H1 (cell line): ENCODE measurements around the gene ATP2C1. TPM values are rescaled to one million over a fixed set of nuclear protein-coding genes. Genes with fewer than 3 reads are reported as not detected.

Experiments used
- CTCF ChIA-PET: fragments of 300-600 bp; sonication (Branson Sonifier 250); formaldehyde crosslinking; loops from one replicate; lab custom pipeline; 2021; ENCODE audit not compliant: partially characterized antibody; lab: Charles Lee
- POLR2A ChIA-PET: fragments of 300-600 bp; sonication (Branson Sonifier 250); formaldehyde crosslinking; loops from one replicate; lab custom pipeline; 2021; ENCODE audit warnings: inconsistent platforms; ENCODE audit not compliant: partially characterized antibody; lab: Charles Lee
- DNase-seq, 2 experiments: peaks; one replicate each; pipeline versions ENCODE4 v3.0.0 to v3.0.0-alpha.2; 2010 to 2022; ENCODE audit warnings: low spot score in 2 of 2, low read depth in 1 of 2, mixed read lengths in 1 of 2
- FAIRE-seq: peaks from 2 replicates; lab custom pipeline; 2011; peaks lifted over from hg19 to GRCh38; lab: Jason Lieb, UNC
- H2AFZ ChIP-seq: 2 replicates; pipeline ENCODE4 v1.8.1; 2012; ENCODE audit warnings: low read length, inconsistent platforms
- H2AK5ac ChIP-seq: 2 replicates; pipeline ENCODE4 v1.6.1; 2013; ENCODE audit warnings: low read depth, low read length
- H2BK120ac ChIP-seq: replicated peaks from 2 replicates; pipeline ENCODE3; 2013; ENCODE audit warnings: low read depth, low read length, inconsistent platforms
- H2BK12ac ChIP-seq: 2 replicates; pipeline ENCODE4 v1.6.1; 2013; ENCODE audit warnings: low read depth, low read length
- H2BK15ac ChIP-seq: 2 replicates; pipeline ENCODE4 v1.6.1; 2013; ENCODE audit warnings: low read length
- H2BK20ac ChIP-seq: 2 replicates; pipeline ENCODE4 v1.6.1; 2013; ENCODE audit warnings: low read length
- H2BK5ac ChIP-seq: 2 replicates; pipeline ENCODE4 v1.6.1; 2013; ENCODE audit warnings: low read depth, low read length
- H3K14ac ChIP-seq: 2 replicates; pipeline ENCODE4 v1.6.1; 2013; ENCODE audit warnings: inconsistent platforms; ENCODE audit not compliant: insufficient read length
- H3K18ac ChIP-seq: 2 replicates; pipeline ENCODE4 v1.6.1; 2013; ENCODE audit warnings: low read length; ENCODE audit errors: extremely low read depth
- H3K23ac ChIP-seq: 2 replicates; pipeline ENCODE4 v1.6.1; 2013; ENCODE audit warnings: inconsistent platforms; ENCODE audit not compliant: insufficient read length
- H3K23me2 ChIP-seq: 2 replicates; pipeline ENCODE4 v1.6.1; 2013; ENCODE audit warnings: low read depth, low read length
- H3K27ac ChIP-seq: 2 replicates; pipeline ENCODE4 v1.6.1; 2011; ENCODE audit warnings: low read depth, low read length, inconsistent platforms
- H3K27me3 ChIP-seq, 4 experiments: replicated peaks in 1 of 4; 1 replicate in 1 of 4; 2 replicates in 3 of 4; pipeline versions ENCODE4 v1.6.1 to v1.8.1; 2011 to 2013; ENCODE audit warnings: low read length in 3 of 4, mild to moderate bottlenecking in 3 of 4, inconsistent platforms in 2 of 4, mixed read lengths in 2 of 4, moderate library complexity in 1 of 4; ENCODE audit not compliant: control insufficient read depth in 3 of 4, insufficient read depth in 3 of 4; ENCODE audit errors: extremely low read depth in 1 of 4
- H3K36me3 ChIP-seq, 4 experiments: 2 replicates each; pipeline versions ENCODE4 v1.6.1 to v1.8.1; 2011 to 2013; ENCODE audit warnings: mild to moderate bottlenecking in 4 of 4, low read length in 3 of 4, moderate library complexity in 2 of 4, control low read depth in 1 of 4, inconsistent platforms in 1 of 4; ENCODE audit not compliant: insufficient read depth in 4 of 4, control insufficient read depth in 2 of 4
- H3K4ac ChIP-seq: replicated peaks from 2 replicates; pipeline ENCODE3; 2013; ENCODE audit warnings: low read length, low read depth, mixed read lengths, inconsistent platforms; ENCODE audit not compliant: insufficient read length
- H3K4me1 ChIP-seq, 4 experiments: replicated peaks in 1 of 4; 1 replicate in 1 of 4; 2 replicates in 3 of 4; pipeline versions ENCODE4 v1.6.1 to v1.8.1; 2011 to 2013; ENCODE audit warnings: low read length in 3 of 4, inconsistent platforms in 2 of 4, mixed read lengths in 1 of 4; ENCODE audit not compliant: insufficient read depth in 4 of 4, control insufficient read depth in 3 of 4
- H3K4me2 ChIP-seq, 2 experiments: 2 replicates each; pipeline versions ENCODE4 v1.6.1 to v1.8.1; 2011 to 2013; ENCODE audit warnings: low read depth in 2 of 2, low read length in 2 of 2, control low read depth in 1 of 2, inconsistent platforms in 1 of 2, mild to moderate bottlenecking in 1 of 2; ENCODE audit not compliant: insufficient read depth in 1 of 2
- H3K4me3 ChIP-seq, 4 experiments: fragments of 200-600, 300-600 bp in 1 of 4; sonication (generic), shearing (Covaris generic), sonication (Bioruptor Twin) in 1 of 4; 2 replicates each; pipeline versions ENCODE4 v1.5.1 to v1.8.1; 2011 to 2016; ENCODE audit warnings: low read length in 4 of 4, low read depth in 3 of 4, control low read depth in 2 of 4, inconsistent platforms in 2 of 4, mild to moderate bottlenecking in 2 of 4, mixed read lengths in 1 of 4, moderate library complexity in 1 of 4; ENCODE audit not compliant: insufficient read depth in 2 of 4; ENCODE audit errors: extremely low read depth in 1 of 4
- H3K56ac ChIP-seq: replicated peaks from 2 replicates; pipeline ENCODE3; 2013; ENCODE audit warnings: low read depth, mild to moderate bottlenecking, mixed read lengths, low read length, inconsistent platforms; ENCODE audit not compliant: insufficient read length
- H3K79me1 ChIP-seq: 2 replicates; pipeline ENCODE4 v1.6.1; 2013; ENCODE audit warnings: low read depth, low read length, control low read depth
- H3K79me2 ChIP-seq, 2 experiments: 2 replicates each; pipeline versions ENCODE4 v1.6.1 to v1.8.1; 2012 to 2013; ENCODE audit warnings: low read length in 2 of 2, mild to moderate bottlenecking in 2 of 2, inconsistent platforms in 1 of 2; ENCODE audit not compliant: insufficient read depth in 2 of 2, control insufficient read depth in 1 of 2
- H3K9ac ChIP-seq, 4 experiments: replicated peaks in 1 of 4; 1 replicate in 1 of 4; 2 replicates in 3 of 4; pipeline versions ENCODE4 v1.6.1 to v1.8.1; 2011 to 2013; ENCODE audit warnings: low read depth in 3 of 4, low read length in 3 of 4, control low read depth in 2 of 4, mild to moderate bottlenecking in 2 of 4, moderate library complexity in 2 of 4, inconsistent platforms in 1 of 4; ENCODE audit errors: extremely low read depth in 1 of 4
- H3K9me3 ChIP-seq, 2 experiments: 2 replicates each; pipeline versions ENCODE4 v1.6.1 to v1.8.1; 2012 to 2013; ENCODE audit warnings: mild to moderate bottlenecking in 2 of 2, moderate library complexity in 2 of 2, control low read depth in 1 of 2, inconsistent platforms in 1 of 2, low read depth in 1 of 2, low read length in 1 of 2, mixed read lengths in 1 of 2; ENCODE audit not compliant: insufficient read depth in 2 of 2
- H4K20me1 ChIP-seq, 2 experiments: replicated peaks in 1 of 2; 2 replicates each; pipeline versions ENCODE3 to v1.8.1; 2011 to 2013; ENCODE audit warnings: inconsistent platforms in 2 of 2, low read length in 2 of 2, mild to moderate bottlenecking in 1 of 2; ENCODE audit not compliant: insufficient read depth in 2 of 2, control insufficient read depth in 1 of 2
- H4K5ac ChIP-seq: 2 replicates; pipeline ENCODE4 v1.6.1; 2013; ENCODE audit warnings: low read length, low read depth, mixed read lengths, inconsistent platforms; ENCODE audit not compliant: insufficient read length
- H4K8ac ChIP-seq: 2 replicates; pipeline ENCODE4 v1.8.0; 2013; ENCODE audit warnings: mild to moderate bottlenecking, moderate library complexity, low read length, inconsistent platforms; ENCODE audit not compliant: insufficient read depth; ENCODE audit errors: extremely low read depth
- H4K91ac ChIP-seq: replicated peaks from 2 replicates; pipeline ENCODE3; 2013; ENCODE audit warnings: low read length, mixed read lengths, inconsistent platforms; ENCODE audit not compliant: insufficient read length
- BCL11A ChIP-seq, 2 experiments: IDR thresholded peaks; one replicate each; pipeline ENCODE4 v1.6.1; 2011; ENCODE audit warnings: low read depth in 2 of 2, low read length in 2 of 2, mild to moderate bottlenecking in 2 of 2
- CBX8 ChIP-seq: fragments of 300-800, 300-1000 bp; sonication (generic); IDR thresholded peaks from 2 replicates; pipeline ENCODE4 v1.7.1; 2016; ENCODE audit warnings: low read depth, low read length, borderline replicate concordance
- CHD1 ChIP-seq: IDR thresholded peaks from 2 replicates; pipeline ENCODE4 v1.6.1; 2012; ENCODE audit warnings: low read depth, low read length, improper control_type of control experiment
- CTBP2 ChIP-seq: IDR thresholded peaks from 2 replicates; pipeline ENCODE4 v1.7.0; 2011; ENCODE audit warnings: borderline replicate concordance, mild to moderate bottlenecking, moderate library complexity, mixed read lengths, low read length; ENCODE audit not compliant: insufficient read depth, insufficient read length
- FOSL1 ChIP-seq: IDR thresholded peaks from 2 replicates; pipeline ENCODE4 v1.6.1; 2011; ENCODE audit warnings: mild to moderate bottlenecking, low read depth, low read length, moderate library complexity; ENCODE audit not compliant: insufficient read depth
- GTF2F1 ChIP-seq: IDR thresholded peaks from 2 replicates; pipeline ENCODE4 v1.6.1; 2012; ENCODE audit warnings: low read depth, low read length, improper control_type of control experiment, borderline replicate concordance
- RXRA ChIP-seq: IDR thresholded peaks from 2 replicates; pipeline ENCODE4 v1.6.1; 2011; ENCODE audit warnings: low read depth, mild to moderate bottlenecking, low read length, moderate library complexity; ENCODE audit not compliant: insufficient read depth
- SAP30 ChIP-seq: fragments of 300-600 bp; sonication (generic); IDR thresholded peaks from 2 replicates; pipeline ENCODE4 v1.7.1; 2012; ENCODE audit warnings: low read length, moderate library complexity, mild to moderate bottlenecking, inconsistent platforms; ENCODE audit not compliant: insufficient read depth, insufficient replicate concordance
- SIN3A ChIP-seq, 2 experiments: IDR thresholded peaks in 1 of 2; conservative IDR thresholded peaks in 1 of 2; 2 replicates each; pipeline ENCODE4 v1.6.1; 2011 to 2012; ENCODE audit warnings: low read length in 2 of 2, improper control_type of control experiment in 1 of 2, low read depth in 1 of 2, mild to moderate bottlenecking in 1 of 2
- SIRT6 ChIP-seq: IDR thresholded peaks from one replicate; pipeline ENCODE4 v1.7.1; 2012; ENCODE audit warnings: low read length, inconsistent platforms
- SP4 ChIP-seq: IDR thresholded peaks from 2 replicates; pipeline ENCODE4 v1.6.1; 2012; ENCODE audit warnings: low read length, inconsistent platforms
- SRF ChIP-seq: IDR thresholded peaks from 2 replicates; pipeline ENCODE4 v1.6.1; 2011; ENCODE audit warnings: mild to moderate bottlenecking, low read depth, low read length, moderate library complexity
- TAF7 ChIP-seq: optimal IDR thresholded peaks from 2 replicates; pipeline ENCODE3; 2011; ENCODE audit warnings: low read depth, mild to moderate bottlenecking, inconsistent platforms, low read length, moderate library complexity, borderline replicate concordance
- TEAD4 ChIP-seq: IDR thresholded peaks from 2 replicates; pipeline ENCODE4 v1.6.1; 2012; ENCODE audit warnings: low read depth, low read length, inconsistent platforms, mixed read lengths
- polyA plus RNA-seq, 7 experiments: library from polyadenylated mRNA; depleted of rRNA in 3 of 7; stranded (reverse) in 5 of 7; unstranded in 2 of 7; fragments of >200 nt in 5 of 7; fragments of 200-250 nt in 2 of 7; gene quantifications; 1 replicate in 5 of 7; 2 replicates in 1 of 7; 4 replicates in 1 of 7; pipeline versions ENCODE4 v1.2.1 to v1.2.3, GENCODE V29; 2011 to 2013; ENCODE audit warnings: missing spikeins in 2 of 7, mixed read lengths in 2 of 7
- total RNA-seq: library from RNA; stranded (reverse); fragmentation: NEBNext Ultra II Directional; extraction: Animal tissue kit (Norgen Biotek cat#: 25700); gene quantifications from 2 replicates; pipeline ENCODE4 v1.2.1, GENCODE V29; 2021
- TF ChIP-seq, protein P1 (sequence below): IDR thresholded peaks from 2 replicates; pipeline ENCODE4 v1.6.1; 2012; ENCODE audit warnings: inconsistent platforms

Gene ATP2C1
- total and polyA plus RNA-seq, 2 of the 8 experiments (the other 6 are each of a cell fraction or from before 2014, with no cell fraction given): 50.7 to 68.5 TPM

DNA sequence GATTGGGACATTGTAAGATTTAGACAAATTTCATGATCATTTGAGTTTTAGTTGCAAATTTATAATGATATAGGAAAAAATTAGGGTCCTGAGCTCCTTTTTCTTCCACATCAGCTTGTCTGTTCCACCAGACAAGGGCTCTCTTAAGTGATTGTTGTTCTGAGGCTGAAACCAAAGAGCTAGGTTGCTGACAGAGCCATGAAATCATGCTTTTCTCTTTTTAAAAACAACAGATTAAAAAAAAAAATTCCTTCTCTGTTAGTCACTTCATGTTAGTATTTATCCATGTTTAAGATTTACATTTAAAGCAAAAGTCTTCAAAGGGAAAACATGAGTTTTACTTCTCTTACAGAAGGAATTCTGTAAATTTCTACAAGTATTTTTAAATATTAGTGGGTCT, 56.8 kb downstream of the ATP2C1 start:
- Histone ChIP-seq H3K27ac (no peak overlapping the region), H3K9me3 (no peaks in the 10 kb centered on the region), H3K4me2 (no peak overlapping the region), H3K14ac (no peak overlapping the region), H3K56ac (no peak overlapping the region), H3K23ac (no peak overlapping the region), H3K79me1 (no peaks in the 10 kb centered on the region), H3K79me2 (0 out of 4 replicates have a peak, but pooled peaks cover 0 to 2% of the 10 kb centered on the region in 2 experiments), H3K18ac (no peak overlapping the region), H4K91ac (no peak overlapping the region), H3K9ac (no peak overlapping the region), H2BK20ac (no peak overlapping the region), H3K27me3 (no peaks in the 10 kb centered on the region), H2BK120ac (no peak overlapping the region), H2BK5ac (no peak overlapping the region), H2BK15ac (no peak overlapping the region), H3K23me2 (no peaks in the 10 kb centered on the region), H4K20me1 (peaks cover 0 to 2% of the 10 kb centered on the region in 2 experiments), H3K36me3 (peaks cover 3 to 19% (median 9%) of the 10 kb centered on the region in 4 experiments; a peak in 5 of 8 replicates), H4K8ac (no peak overlapping the region), H2AFZ (no peak overlapping the region), H4K5ac (no peak overlapping the region), H3K4me3 (no peak overlapping the region), H3K4ac (no peak overlapping the region), H2BK12ac (no peak overlapping the region), H3K4me1 (no peaks in the 10 kb centered on the region), H2AK5ac (no peak overlapping the region)
- ChIA-PET CTCF (interaction anchor here (1.1 kb wide), 1 partner anchor 250 kb away, joined by 3 read pairs; no protein-coding TSS in a partner anchor), POLR2A (no interaction called here)
- DNase-seq (no peak), FAIRE-seq (no peak)
- TF ChIP-seq SAP30 (no peak), GTF2F1 (no peak), CBX8 (no peak), TEAD4 (no peak), SIN3A (conservative IDR thresholded peaks at IDR 0.05 in 1 of 2, IDR thresholded peaks at IDR 0.05 in 1 of 2; ENCODE audit: low read depth in 1 of 2, low read length in 2 of 2) (no peak), CHD1 (no peak), SIRT6 (no peak), SRF (no peak), CTBP2 (no peak), BCL11A (IDR thresholded peaks at IDR 0.05; ENCODE audit: low read depth in 2 of 2, low read length in 2 of 2) (no peak), TAF7 (no peak), FOSL1 (no peak), RXRA (no peak), SP4 (no peak)
- TF ChIP-seq, protein P1, sequence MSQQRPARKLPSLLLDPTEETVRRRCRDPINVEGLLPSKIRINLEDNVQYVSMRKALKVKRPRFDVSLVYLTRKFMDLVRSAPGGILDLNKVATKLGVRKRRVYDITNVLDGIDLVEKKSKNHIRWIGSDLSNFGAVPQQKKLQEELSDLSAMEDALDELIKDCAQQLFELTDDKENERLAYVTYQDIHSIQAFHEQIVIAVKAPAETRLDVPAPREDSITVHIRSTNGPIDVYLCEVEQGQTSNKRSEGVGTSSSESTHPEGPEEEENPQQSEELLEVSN: no peak
